Prostate gland (tissue), 2 donors: ENCODE measurements around the gene C14orf132.

Source experiments
- POLR2A ChIP-seq: fragments of 450-650 bp; IDR thresholded peaks from one replicate; pipeline ENCODE4 v1.6.1; 2016; ENCODE audit warnings: antibody characterized with exemption, mild to moderate bottlenecking
- TF ChIP-seq, protein P1 (sequence below), 4 experiments: fragments of 200-600 bp in 2 of 4; fragments of 450-650 bp in 2 of 4; sonication (generic) in 2 of 4; IDR thresholded peaks; 1 replicate in 3 of 4; 2 replicates in 1 of 4; pipeline ENCODE4 v1.5.1; 2016 to 2019; ENCODE audit warnings: antibody characterized with exemption in 4 of 4, mild to moderate bottlenecking in 2 of 4, moderate library complexity in 2 of 4

- TF ChIP-seq, protein P1, sequence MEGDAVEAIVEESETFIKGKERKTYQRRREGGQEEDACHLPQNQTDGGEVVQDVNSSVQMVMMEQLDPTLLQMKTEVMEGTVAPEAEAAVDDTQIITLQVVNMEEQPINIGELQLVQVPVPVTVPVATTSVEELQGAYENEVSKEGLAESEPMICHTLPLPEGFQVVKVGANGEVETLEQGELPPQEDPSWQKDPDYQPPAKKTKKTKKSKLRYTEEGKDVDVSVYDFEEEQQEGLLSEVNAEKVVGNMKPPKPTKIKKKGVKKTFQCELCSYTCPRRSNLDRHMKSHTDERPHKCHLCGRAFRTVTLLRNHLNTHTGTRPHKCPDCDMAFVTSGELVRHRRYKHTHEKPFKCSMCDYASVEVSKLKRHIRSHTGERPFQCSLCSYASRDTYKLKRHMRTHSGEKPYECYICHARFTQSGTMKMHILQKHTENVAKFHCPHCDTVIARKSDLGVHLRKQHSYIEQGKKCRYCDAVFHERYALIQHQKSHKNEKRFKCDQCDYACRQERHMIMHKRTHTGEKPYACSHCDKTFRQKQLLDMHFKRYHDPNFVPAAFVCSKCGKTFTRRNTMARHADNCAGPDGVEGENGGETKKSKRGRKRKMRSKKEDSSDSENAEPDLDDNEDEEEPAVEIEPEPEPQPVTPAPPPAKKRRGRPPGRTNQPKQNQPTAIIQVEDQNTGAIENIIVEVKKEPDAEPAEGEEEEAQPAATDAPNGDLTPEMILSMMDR (IDR thresholded peaks at IDR 0.05) = no peak
- TF ChIP-seq POLR2A = no peak
Measured at GRCh38 chr14:96091941-96092411, 52.8 kb downstream of the C14orf132 start.
